ENCODE measurements around the gene PRR12.

DNA sequence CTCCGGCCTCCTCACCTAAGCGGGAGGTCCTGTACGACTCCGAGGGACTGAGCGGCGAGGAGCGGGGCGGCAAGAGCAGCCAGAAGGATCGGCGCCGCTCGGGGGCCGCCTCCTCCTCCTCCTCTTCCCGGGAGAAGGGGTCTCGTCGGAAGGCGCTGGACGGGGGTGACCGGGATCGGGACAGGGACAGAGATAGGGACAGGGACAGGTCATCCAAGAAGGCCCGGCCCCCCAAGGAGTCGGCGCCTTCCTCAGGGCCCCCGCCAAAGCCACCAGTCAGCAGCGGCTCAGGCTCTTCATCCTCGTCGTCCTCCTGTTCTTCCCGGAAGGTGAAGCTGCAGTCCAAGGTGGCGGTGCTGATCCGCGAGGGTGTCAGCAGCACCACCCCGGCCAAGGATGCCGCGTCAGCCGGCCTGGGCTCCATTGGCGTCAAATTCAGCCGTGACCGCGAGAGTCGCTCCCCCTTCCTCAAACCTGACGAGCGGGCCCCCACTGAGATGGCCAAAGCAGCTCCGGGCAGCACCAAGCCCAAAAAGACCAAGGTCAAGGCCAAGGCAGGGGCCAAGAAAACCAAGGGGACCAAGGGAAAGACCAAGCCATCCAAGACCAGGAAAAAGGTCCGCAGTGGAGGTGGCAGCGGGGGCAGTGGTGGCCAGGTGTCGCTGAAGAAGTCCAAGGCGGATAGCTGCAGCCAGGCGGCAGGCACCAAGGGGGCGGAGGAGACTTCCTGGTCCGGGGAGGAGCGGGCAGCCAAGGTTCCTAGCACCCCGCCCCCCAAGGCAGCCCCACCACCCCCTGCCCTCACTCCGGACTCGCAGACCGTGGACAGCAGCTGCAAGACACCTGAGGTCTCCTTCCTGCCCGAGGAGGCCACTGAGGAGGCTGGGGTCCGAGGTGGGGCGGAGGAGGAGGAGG lies 61.8 kb downstream of the PRR12 start:
- TF ChIP-seq, protein P1, sequence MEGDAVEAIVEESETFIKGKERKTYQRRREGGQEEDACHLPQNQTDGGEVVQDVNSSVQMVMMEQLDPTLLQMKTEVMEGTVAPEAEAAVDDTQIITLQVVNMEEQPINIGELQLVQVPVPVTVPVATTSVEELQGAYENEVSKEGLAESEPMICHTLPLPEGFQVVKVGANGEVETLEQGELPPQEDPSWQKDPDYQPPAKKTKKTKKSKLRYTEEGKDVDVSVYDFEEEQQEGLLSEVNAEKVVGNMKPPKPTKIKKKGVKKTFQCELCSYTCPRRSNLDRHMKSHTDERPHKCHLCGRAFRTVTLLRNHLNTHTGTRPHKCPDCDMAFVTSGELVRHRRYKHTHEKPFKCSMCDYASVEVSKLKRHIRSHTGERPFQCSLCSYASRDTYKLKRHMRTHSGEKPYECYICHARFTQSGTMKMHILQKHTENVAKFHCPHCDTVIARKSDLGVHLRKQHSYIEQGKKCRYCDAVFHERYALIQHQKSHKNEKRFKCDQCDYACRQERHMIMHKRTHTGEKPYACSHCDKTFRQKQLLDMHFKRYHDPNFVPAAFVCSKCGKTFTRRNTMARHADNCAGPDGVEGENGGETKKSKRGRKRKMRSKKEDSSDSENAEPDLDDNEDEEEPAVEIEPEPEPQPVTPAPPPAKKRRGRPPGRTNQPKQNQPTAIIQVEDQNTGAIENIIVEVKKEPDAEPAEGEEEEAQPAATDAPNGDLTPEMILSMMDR (IDR thresholded peaks at IDR 0.05): no peak
- TF ChIP-seq POLR2A (IDR thresholded peaks at IDR 0.05) (no peak), EP300 (IDR thresholded peaks at IDR 0.05) (no peak)

Measured in tibial nerve (tissue), 4 donors.